GM19324 (cell line): Measurements from ENCODE around the gene MLLT3.
A peak's percentile ranks its signal among the peaks of the same experiment; 100 is the strongest.

ENCODE experiments used
- ATAC-seq: cut with Tn5 transposase; IDR thresholded peaks from one replicate; pipeline ENCODE4 v1.9.1; 2021; ENCODE audit warnings: mild to moderate bottlenecking, moderate library complexity; ENCODE audit not compliant: unreplicated experiment, low FRiP score

MLLT3 gene

DNA sequence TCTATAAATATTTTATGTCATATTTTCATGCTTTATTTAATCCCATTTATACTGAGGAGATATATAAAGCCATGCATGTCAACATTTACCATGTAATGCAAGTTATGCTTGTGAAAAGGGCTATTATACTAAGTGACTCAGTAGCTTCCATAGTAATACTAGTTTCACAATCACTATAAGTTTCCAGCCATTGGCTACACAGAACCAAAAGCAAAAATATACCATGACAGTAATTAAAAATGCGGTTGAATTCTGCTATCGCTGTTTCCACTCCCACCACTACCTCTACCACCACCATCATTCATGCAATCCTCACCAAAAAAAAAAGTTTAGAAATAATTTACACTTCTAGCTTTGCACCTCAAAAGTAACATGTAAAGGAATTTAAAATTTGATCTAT is 60.2 kb downstream of the MLLT3 start:
- ATAC-seq: no peak

DNA sequence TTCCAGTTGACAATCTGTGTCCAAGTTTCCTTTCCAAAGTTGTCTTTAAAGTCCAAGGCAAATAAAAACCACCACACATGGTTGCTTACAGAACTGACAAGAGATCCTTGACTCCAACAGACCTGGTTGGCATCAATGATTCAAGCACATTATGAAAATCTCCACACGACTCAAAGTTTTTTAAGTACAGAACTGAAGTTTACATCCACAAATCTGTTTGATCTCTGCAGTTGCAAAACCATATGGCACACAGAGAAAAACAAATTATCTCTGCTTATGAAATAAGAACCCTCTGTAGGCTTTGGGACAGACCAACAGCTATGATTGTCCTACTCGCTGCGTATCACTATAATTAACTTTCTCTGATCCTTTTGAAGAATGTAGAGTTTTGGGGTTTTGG is 60.8 kb downstream of the MLLT3 start:
- ATAC-seq: no peak

DNA sequence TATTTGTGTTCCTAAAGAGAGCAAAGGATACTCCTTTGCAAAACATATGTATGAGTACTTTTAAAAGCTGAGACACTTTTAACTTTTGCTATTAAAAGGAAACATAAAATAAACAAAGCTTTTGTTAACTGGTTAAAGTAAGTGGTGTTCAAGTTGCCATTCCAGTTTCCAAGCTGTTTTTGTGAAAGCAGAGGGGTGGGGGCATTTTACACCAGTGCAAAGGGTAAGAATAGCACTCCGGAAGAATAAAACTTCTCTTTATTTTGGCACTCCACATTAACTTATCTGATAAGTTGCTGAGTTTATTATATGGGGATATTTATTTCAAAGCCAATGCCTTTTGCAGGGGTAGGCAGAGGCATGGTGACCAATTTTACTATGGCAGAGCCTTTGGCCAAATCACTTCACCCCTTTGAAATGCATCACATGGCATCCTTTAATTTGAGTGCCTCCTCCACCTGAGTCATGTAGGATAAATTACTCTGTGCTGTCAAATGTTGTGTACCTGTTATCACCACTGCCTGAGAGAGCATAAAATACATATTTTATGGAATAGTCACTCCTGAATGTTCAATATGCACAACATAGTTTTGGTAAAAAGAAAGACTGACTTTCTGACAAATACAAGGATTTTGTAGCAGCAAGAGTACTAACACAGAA is 62.9 kb downstream of the MLLT3 start:
- no peak for ATAC-seq

DNA sequence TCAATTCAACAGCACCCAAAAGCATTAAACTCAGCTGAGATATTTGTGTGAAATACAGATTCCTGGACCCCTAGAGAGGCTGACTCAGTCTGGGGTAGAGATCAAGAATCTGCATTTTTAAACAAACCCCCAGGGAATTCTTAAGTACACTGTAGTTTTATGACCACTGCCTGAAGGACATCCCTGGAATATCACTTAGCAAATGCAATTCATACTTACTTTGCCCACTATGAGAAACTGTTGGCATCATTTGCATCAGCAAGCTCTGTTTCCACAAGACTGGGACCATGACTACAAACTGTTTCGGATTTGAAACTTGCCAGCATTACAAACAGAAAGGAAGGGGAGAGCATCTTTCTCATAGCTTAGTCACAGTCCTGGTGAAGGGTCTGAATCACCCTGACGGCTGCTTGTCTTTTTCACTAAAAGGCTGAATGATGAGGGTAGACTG is 63.7 kb downstream of the MLLT3 start:
- no peak for ATAC-seq

DNA sequence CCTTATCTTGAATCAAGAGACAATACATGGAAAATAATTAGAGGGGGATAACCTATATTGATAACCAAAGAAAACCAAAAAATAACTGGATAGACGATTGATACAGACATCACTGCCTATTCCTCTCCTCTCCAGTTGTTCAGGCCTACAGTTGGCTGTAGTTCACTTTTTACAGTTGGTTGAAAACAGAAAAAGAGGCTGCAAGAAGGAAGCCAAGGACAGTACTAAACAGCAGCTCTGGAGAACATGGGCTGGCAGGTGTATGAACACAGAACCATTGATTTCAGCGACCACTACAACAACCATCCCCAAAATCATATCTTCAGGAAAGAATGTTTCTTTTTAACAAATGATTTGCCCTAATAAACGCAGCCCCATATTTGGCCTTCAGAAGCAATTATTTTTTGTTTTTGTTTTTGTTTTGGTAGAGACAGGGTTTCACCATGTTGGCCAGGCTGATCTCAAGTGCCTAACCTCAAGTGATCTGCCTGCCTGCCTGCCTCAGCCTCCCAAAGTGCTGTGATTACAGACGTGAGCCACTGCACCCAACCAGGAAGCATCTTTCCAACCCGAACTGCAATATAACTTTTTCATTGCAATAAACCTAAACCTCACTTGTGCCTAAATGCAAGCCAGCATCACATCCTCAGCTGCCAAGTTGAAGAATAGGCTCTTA is 64.3 kb downstream of the MLLT3 start:
- ATAC-seq: no peak

DNA sequence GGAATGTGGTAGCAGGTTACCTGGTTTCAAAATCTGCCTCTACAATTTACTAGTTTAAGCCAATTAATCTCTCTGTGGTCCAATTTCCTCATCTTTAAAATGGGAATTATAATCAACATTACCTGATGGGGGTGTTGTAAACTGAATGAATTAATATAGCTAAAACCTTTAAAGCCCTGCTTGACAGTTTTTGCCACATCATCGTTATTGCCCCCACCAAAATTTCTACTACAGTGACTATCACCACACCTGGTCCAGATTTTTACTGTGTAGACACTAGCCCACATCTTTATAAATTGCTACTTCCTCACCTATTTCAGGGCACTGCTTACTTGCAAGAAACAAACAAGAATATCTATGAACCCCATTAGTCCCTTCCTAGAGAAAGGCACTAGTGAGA is 65.0 kb downstream of the MLLT3 start:
- ATAC-seq: no peak

DNA sequence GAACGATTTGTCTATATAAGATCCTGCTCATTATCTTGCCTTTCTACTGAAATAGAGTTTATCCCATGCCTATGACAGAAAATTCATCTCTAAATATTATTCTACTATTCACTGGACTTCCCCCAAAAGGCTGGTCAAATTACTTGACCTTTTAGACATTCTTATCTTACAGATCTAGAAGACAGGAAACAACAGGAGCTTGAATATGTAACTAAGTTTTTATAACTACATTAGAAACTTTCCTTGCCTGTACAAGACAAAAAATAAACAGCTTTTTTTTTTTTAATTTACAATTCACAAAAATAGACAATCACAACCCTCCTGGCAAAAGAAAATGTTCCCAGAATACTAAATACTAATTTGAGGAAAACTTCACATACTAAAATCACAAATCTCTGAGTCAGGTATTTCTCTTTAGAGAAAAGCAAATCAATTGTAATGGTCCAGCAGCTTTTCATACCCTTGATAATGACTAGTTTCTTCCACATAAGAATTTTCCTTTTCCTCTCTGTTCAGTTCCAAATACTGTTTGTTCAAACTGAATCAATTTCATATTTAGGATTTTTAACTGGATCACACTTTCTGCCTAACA is 68.6 kb downstream of the MLLT3 start:
- peak; percentile 20 for ATAC-seq

DNA sequence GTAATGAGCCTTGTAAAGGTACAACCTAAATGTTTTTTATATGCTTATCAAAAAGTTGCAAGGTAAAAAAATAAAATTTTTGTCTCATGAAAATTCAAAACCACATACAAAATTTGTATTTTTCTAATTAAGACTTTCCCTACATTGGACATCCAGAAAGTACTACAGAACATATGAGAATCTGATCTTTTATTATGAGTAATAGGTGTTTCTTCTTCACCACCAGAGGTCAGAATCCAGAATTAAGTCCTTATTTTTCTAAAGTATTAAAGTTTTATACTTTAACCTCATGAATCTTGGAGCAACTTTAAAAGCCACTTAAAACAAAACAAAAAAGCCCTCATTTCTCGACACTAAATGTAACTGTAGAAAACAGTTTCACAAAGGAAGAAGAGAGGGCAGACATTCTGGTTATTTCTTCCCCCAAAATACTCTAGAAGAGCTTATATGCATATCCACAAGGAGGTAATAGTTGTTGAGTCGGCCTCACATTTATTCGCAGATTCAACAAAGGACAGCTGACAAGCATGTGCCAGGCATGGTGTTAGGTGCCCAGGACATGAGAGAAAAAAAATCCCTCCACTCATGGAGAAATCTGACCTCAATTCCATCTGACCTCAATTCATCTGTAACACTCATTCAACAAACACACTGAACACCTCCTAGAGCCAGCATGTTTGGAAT is 69.3 kb downstream of the MLLT3 start:
- peak; percentile 44 for ATAC-seq

DNA sequence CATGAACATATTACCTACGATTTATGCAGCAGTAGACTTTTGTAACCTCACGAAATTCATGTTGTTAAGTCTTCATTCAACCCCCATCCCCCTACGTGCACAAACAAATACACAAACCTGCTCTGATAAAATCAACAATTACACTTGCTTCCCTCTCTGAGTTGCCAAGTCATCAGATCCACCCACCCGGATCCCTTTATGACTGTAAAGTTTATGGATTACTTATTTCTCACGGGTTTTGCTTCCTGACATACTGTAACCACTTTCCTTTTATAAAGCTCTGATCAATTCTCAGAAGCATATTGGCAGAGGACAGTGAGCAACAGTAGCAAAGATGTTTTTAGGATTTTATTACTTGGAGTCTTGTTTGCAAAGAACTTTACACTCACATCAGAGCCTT is 70.5 kb downstream of the MLLT3 start:
- ATAC-seq: no peak

DNA sequence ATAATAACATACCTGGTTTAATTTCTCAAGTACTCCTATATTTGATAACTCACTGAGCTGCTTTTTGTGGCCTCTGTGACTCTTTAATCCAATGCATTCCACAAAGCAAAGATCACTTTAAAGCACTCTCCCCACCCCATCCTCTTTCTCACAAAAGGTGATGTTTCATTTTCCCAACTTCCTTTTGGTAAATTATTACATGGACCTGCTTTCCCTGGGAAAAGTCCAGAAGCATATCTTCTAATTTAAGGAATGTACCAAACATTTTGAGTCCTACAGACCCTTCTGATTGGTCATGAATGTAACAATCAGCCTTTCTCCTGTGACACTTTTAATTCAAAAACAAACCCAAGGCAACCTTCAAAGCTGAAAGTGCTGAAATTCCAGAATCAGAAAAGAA is 71.1 kb downstream of the MLLT3 start:
- no peak for ATAC-seq

DNA sequence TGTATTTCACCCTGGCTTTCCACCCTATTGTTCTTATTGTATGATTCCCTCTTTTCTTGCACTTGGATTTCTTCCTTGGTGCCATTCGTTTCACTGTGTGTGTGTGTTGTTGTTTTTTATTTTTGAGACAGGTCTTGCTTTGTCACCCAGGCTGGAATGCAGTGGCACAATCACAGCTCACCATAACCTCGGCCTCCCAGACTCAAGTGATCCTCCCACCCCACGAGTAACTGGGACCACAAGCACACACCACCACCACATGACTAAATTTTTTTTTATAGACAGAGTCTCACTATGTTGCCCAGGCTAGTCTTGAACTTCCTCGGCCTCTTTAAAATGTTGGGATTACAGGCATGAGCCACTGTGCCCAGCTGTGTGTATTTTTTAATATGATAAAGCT is 72.0 kb downstream of the MLLT3 start:
- no peak for ATAC-seq

DNA sequence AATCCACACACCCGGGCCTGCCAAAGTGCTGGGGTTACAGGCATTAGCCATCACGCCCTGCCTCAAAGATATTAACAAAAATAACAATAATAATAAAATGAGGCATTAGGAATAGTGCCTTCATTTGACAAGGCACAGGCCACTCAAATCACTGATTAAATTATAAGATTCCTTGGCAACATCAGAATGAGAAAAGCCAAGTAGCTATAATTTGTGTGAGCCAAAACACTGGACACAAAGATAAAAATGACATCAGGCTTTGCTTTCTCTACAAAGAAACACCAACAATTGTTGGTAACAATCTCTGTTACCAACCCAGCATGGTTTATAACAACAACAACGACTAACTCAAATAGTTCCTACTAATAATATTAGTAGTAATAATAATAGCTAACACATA is 73.2 kb downstream of the MLLT3 start:
- ATAC-seq: no peak

DNA sequence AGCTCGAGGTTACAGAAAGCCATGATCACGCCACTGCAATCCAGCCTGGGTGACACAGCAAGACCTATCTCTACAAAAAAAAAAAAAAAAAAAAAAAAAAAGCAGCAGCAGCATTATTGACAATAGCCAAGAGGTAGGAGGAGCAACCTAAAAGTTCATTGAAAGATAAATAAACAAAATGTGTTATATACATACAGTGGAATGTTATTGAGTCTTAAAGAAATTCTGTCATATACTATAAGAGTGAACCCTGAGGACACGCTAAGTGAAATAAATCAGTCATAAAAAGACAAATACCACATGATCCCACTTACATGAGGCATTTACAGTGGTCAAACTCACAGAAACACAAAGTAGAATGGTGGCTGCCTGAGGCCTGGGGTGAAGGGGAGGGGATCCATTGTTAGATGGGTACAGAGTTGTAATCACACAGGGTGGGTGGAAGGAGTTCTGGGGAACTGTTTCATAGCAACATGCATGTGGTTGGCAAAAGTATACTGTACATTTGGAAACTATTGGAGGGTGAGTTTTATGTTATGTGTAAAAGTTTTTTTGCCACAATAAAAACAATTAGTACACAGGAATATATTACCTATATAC is 77.2 kb downstream of the MLLT3 start:
- ATAC-seq: no peak

DNA sequence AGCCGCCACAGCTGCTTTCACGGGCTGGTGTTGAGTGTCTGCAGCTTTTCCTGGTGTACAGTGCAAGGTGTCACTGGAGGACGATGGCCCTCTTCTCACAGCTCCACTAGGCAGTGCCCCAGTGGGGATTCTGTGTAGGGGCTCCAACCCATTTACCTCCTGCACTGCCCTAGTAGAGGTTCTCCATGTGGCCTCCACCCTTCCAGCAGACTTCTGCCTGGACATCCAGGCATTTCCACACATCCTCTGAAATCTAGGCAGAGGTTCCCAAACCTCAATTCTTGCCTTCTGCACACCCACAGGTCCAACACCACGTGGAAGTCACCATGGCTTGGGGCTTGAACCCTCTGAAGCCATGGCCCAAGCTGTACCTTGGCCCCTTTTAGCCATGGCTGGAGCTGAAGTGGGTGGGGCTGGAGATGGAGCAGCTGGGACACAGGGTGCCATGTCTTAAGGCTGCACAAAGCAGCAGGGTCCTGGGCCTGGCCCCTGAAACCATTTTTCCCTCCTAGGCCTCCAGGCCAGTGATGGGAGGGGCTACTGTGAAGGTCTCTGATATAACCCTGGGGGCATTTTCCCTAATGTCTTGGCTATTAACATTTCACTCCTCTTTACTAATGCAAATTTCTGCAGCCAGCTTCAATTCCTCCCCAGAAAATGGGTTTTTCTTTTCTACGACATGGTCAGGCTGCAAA is 82.0 kb downstream of the MLLT3 start:
- ATAC-seq: no peak

DNA sequence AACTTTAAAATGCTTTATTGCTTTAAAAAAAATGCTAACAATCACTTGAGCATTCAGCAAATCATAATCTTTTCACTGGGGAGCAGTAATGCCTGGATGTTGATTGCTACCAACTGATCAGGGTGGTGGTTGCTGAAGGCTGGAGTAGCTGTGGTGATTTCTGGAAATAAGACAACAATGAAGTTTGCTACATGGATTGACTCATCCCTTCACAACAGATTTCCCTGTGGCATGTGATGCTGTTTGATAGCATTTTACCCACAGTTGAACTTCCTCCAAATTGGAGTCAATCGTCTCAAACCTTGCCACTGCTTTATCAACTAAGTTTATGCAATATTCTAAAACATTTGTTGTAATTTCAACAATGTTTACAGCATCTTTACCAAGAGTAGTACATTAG is 83.3 kb downstream of the MLLT3 start:
- no peak for ATAC-seq

DNA sequence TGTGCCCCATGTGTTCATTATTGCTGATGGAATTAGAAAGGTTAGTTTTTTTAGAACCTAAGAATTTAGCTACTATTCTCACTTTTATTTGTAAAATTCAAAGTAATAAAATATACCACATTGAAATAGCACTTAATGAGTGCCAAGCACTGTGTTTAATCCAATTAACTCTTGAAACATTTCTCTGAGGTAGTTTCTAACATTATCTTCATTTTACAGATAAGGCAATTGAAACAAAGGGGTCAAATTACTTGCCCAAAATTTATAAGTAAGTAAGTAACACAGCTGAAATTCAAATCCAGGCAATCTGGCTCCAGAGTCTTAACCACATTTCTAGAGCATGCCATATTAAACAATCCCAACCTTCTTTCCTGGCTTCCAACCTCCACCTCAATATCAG is 84.2 kb downstream of the MLLT3 start:
- ATAC-seq: no peak

DNA sequence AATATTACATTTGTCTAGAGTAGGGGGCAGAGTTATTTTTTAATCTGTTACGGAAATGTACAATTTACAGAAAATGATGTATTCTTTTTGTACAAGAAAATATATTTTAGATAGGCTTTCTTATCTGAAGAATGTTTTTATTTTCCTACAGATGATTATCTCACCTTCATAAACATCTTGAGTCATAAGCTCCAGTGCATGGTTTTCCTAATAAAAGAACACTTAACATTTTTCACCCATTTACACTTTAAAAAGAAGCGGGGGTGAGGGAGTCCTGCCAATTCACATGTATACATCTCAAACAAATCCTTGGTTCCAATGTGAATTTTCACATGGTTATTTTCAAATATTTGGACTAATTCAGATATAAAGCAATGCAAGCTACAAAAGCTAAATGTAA is 85.0 kb downstream of the MLLT3 start:
- no peak for ATAC-seq

DNA sequence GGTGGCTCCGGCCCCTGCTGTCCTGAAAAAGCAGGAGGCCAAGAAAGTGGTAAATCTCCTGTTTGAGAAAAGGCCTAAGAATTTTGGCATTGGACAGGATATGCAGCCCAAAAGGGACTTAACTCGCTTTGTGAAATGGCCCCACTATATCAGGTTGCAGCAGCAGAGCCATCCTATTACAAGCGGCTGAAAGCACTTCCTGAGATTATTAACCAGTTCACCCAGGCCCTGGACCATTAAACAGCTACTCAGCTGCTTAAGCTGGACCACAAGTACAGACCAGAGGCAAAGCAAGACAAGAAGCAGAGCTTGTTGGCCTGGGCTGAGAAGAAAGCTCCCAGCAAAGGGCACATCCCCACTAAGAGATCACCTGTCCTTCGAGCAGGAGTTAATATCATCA is 89.7 kb downstream of the MLLT3 start:
- no peak for ATAC-seq

DNA sequence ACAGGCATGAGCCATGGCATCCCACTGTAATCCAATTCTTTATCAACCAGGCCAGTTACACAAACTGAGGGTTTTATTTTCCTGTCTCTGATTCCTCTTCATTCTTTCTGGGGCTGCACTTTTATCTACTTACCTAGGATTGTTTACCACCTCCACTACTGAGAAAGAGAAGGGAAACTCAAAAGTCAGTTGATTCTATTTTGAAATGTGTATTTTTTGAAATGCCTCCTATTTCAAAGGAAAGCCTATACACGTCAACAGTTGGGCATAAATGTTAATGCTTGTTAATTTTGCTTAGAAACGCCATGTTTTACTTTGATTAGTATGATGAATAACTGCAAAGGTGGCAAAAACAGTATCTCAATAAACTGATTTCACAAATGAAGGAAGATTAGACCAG is 92.5 kb downstream of the MLLT3 start:
- no peak for ATAC-seq

DNA sequence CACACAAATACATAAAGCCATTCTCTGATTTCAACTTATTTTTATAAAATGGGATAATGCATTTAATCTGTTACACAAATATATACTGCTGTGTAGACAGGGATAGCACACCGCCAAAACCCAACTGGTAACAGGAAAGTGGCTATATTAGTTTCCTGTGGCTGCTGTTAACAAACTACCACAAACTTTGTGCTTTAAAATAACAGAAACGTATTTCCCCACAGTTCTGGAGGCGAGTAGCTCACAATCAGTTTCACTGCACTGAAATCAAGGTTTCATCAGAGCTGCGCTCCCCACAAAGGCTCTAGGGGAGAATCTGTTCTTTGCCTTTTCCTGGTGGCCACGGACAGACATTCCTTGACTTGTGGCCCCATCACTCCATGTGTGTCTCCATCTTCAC is 94.0 kb downstream of the MLLT3 start:
- no peak for ATAC-seq
